IPS-18a (cell line): ENCODE data around the gene JMJD6.
"Not testable (repeated sequence)": the region's sequence is repeated elsewhere in the genome, so short reads cannot be mapped to it uniquely, and the experiment has no call there.

ENCODE experiments used
- H3K27ac ChIP-seq: one replicate; pipeline ENCODE4 v1.5.1; 2013; ENCODE audit warnings: low read length
- H3K27me3 ChIP-seq: one replicate; pipeline ENCODE4 v1.6.1; 2013; ENCODE audit warnings: mild to moderate bottlenecking, low read length; ENCODE audit not compliant: control insufficient read depth, insufficient read depth
- H3K36me3 ChIP-seq: one replicate; pipeline ENCODE4 v1.6.1; 2013; ENCODE audit warnings: low read depth, low read length; ENCODE audit not compliant: control insufficient read depth
- H3K4me1 ChIP-seq: one replicate; pipeline ENCODE4 v1.6.1; 2013; ENCODE audit warnings: low read depth, low read length; ENCODE audit not compliant: control insufficient read depth
- H3K4me3 ChIP-seq: one replicate; pipeline ENCODE4 v1.5.1; 2013; ENCODE audit warnings: low read length
- H3K9ac ChIP-seq: one replicate; pipeline ENCODE4 v1.6.1; 2013; ENCODE audit warnings: mild to moderate bottlenecking, low read length, moderate library complexity
- H3K9me3 ChIP-seq: one replicate; pipeline ENCODE4 v1.6.1; 2013; ENCODE audit warnings: low read depth, low read length; ENCODE audit not compliant: control insufficient read depth

Gene JMJD6

DNA sequence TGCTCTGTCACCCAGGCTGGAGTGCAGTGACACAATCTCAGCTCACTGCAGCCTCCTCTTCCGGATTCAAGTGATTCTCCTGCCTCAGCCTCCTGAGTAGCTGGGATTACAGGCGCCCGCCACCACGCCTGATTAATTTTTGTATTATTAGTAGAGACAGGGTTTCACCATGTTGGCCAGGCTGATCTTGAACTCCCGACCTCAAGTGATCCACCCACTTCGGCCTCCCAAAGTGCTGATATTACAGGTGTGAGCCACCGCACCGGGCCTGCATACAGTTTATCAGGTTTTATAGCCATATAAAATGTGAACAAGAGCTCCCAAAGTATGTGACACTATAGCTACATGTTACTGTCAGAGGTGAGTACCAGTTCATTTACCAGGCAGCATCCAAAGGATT, 3.4 kb downstream of the JMJD6 start:
- H3K4me3 ChIP-seq, H3K27me3 ChIP-seq, H3K9me3 ChIP-seq, H3K9ac ChIP-seq, H3K27ac ChIP-seq, H3K4me1 ChIP-seq: not testable (repeated sequence)
- H3K36me3 ChIP-seq: peaks cover 56% of the 10 kb centered on the region

DNA sequence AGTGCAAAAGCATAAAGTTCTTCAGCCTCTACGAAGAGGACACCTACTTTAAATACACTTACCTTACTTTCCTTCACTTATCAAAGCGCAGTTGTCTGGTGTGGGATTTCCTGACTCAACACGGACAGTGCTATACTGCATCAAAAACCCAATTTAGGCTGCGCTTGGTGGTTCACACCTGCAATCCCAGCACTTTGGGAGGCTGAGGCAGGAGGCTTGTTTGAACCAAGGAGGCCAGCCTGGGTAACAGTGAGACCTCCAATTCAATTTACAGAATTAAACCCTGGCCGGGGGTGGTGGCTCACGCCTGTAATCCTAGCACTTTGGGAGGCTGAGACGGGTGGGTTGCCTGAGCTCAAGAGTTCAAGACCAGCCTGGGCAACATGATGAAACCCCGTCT, 4.1 kb downstream of the JMJD6 start:
- no peaks in the 10 kb centered on the region for H3K9me3 ChIP-seq
- H3K4me1 ChIP-seq: peaks cover 3% of the 10 kb centered on the region
- H3K27ac ChIP-seq: no peak overlapping the region
- H3K27me3 ChIP-seq: no peaks in the 10 kb centered on the region
- H3K36me3 ChIP-seq: peaks cover 56% of the 10 kb centered on the region
- no peak overlapping the region for H3K9ac ChIP-seq
- H3K4me3 ChIP-seq: no peak overlapping the region

DNA sequence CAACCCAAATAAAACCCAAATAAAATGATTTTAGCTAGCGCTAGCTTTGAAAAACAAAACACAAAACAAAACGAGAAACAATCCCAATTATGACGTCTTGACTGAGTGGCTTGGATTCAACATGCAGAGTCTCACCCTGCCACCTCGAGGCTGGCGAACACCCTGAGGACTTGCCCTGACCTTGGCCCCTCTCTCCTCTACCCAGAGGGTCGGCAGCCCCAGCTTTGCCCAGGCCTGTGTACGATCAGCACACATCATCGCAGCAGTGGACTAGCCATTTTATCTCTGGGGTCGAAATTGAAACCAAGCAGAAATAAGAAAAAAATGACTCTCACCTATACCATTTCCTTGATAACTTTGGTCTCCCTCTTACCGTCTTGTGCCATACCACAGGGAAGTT, 4.9 kb downstream of the JMJD6 start:
- no peaks in the 10 kb centered on the region for H3K27me3 ChIP-seq
- H3K9me3 ChIP-seq: no peaks in the 10 kb centered on the region
- peaks cover 58% of the 10 kb centered on the region for H3K36me3 ChIP-seq
- H3K4me1 ChIP-seq: peaks cover 3% of the 10 kb centered on the region
- H3K27ac ChIP-seq: no peak overlapping the region
- H3K4me3 ChIP-seq: no peak overlapping the region
- H3K9ac ChIP-seq: no peak overlapping the region

DNA sequence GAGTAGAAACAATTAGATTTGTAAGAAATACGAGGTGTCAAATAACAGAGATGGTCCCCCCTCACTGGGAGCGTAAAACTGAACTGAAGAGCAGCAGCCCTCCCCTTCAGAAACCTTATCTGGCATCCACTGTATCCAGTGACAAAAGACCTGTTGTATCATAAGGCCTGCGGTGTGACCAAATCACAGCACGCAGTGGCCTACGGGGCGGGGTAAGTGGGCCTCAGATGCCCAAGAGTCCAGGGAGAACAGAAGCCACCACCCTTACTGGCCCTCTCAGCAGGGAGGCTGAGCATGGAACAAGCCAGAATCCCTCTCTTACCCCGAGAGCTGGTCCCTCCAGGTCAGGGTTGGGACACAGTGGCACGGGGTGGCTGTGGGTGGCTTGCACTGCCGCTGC, 5.5 kb downstream of the JMJD6 start:
- Histone ChIP-seq H3K4me3 (no peak overlapping the region), H3K9ac (no peak overlapping the region), H3K36me3 (peaks cover 63% of the 10 kb centered on the region), H3K9me3 (no peaks in the 10 kb centered on the region), H3K27ac (no peak overlapping the region), H3K4me1 (peaks cover 3% of the 10 kb centered on the region), H3K27me3 (no peaks in the 10 kb centered on the region)

DNA sequence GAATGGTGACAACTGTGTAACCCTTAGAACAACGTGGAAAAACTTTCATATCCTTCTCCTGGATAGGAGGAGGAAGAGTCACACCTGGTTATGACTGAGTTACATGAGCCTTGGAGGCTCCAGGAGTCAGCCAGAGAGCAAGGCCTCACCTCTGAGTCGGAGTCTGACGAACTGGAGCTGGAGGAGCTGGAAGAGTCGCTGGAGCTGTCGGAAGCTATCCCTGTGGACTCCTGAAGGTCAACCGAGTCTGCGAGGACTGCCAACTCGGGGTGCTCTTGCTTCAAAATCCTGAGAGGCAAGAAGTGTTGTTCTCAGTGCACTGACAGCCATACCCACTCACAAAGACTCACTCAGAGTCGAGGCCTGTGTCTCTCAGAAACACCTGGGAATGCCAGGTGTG, 6.2 kb downstream of the JMJD6 start:
- Histone ChIP-seq H3K9me3 (no peaks in the 10 kb centered on the region), H3K4me1 (no peaks in the 10 kb centered on the region), H3K27me3 (no peaks in the 10 kb centered on the region), H3K27ac (no peak overlapping the region), H3K36me3 (peaks cover 67% of the 10 kb centered on the region), H3K9ac (no peak overlapping the region), H3K4me3 (no peak overlapping the region)

DNA sequence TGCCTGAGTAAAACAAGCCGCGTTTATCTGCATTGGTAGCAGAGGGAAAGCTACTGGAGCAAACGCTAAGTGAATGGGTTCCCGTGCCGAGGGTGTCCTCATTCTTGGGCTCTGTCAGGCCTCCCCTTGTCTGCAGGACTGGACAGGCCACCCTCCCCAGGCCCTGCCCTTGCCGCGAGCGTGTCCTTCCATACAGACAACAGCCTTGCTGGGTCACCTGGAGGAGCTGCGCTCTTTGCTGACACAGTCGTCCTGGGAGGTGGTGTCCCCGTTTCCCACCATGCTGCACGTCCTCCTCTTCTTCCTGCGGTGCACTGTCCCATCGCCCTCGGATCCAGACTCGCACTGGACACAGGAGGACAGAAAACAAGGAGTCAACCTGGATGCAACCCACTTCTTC, 7.9 kb downstream of the JMJD6 start:
- H3K36me3 ChIP-seq: peaks cover 60% of the 10 kb centered on the region
- no peaks in the 10 kb centered on the region for H3K4me1 ChIP-seq
- no peak overlapping the region for H3K27ac ChIP-seq

DNA sequence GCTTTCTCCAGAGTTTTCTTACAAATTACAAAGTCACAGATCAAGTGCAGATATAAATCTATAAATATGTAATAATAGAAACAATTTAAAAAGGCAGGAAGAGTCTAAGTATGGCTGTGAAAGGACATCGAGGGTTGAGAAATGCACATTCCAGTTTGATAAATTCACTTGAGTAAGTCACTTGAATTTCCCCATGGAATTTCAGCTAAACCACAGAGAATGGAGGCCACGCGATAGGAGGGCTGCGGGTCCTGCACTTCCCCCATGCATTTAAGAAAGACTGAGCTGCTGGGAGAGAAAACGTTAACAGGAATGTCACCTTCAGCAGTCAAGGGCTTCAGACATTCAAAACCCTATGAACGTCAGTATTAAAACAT, 9.6 kb downstream of the JMJD6 start:
- Histone ChIP-seq H3K9me3 (no peaks in the 10 kb centered on the region), H3K4me3 (no peak overlapping the region), H3K27me3 (no peaks in the 10 kb centered on the region), H3K9ac (no peak overlapping the region), H3K4me1 (no peaks in the 10 kb centered on the region), H3K27ac (no peak overlapping the region), H3K36me3 (peaks cover 49% of the 10 kb centered on the region)

More for the DNA sequence above, 7.9 kb downstream of the JMJD6 start:
- H3K9me3 ChIP-seq: no peaks in the 10 kb centered on the region
- no peak overlapping the region for H3K4me3 ChIP-seq
- H3K27me3 ChIP-seq: no peaks in the 10 kb centered on the region
- H3K9ac ChIP-seq: no peak overlapping the region

DNA sequence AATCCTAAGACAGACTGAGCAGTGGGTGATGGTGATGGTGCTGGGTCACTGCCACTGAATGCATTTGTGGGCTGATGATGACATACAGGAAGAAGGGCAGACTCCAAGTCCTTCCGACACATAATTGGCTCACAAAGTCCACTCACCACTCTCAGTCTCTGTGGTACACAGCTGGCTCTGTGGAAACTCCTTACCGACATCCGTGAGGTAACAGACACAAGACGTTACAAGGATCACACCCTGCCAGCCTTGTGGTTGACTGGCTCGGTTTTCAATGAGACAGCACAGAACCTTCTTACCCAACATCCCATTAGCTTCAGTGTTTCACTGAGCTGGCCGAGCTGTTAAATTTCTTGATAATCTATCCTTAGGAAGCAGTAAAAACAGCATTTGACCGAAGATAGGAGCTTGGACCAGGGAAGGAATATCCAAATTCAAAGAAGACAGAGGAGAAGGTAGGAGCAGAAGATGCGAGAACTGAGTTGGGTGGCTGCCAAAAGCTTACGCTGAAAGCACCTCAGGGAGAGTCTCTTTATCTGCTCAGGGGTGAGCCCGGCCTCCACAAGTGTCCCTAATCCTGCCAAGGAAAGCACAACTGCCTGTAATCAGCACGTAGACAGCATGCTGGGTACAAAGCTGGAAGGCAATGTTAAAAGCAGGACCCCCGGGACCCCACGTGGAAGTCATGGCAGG, 10.1 kb downstream of the JMJD6 start:
- Histone ChIP-seq H3K9ac (no peak overlapping the region), H3K4me3 (no peak overlapping the region)

DNA sequence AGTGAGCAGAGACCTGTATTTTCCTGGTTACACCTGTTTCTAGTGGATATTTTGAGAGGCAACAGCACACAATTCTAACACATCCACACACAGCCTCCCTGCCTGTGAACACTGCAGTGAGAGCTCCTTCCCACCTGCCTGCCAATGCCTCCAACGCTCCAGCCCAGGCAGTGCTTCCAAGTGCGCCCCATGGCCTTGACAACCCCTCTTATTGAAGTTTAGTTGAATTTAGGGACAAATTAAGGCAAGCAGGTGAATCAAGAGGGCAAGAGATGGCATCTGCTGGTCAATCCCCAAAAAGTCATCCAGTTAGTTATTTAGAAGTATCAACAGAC, 10.9 kb downstream of the JMJD6 start:
- Histone ChIP-seq H3K9me3 (no peaks in the 10 kb centered on the region), H3K4me3 (no peak overlapping the region), H3K27me3 (no peaks in the 10 kb centered on the region), H3K9ac (no peak overlapping the region), H3K27ac (no peak overlapping the region), H3K4me1 (peaks cover 6% of the 10 kb centered on the region), H3K36me3 (peaks cover 36% of the 10 kb centered on the region)

More for the DNA sequence above, 10.1 kb downstream of the JMJD6 start:
- peaks cover 3% of the 10 kb centered on the region for H3K4me1 ChIP-seq
- H3K27me3 ChIP-seq: no peaks in the 10 kb centered on the region
- H3K36me3 ChIP-seq: peaks cover 44% of the 10 kb centered on the region
- H3K9me3 ChIP-seq: no peaks in the 10 kb centered on the region
- H3K27ac ChIP-seq: no peak overlapping the region

DNA sequence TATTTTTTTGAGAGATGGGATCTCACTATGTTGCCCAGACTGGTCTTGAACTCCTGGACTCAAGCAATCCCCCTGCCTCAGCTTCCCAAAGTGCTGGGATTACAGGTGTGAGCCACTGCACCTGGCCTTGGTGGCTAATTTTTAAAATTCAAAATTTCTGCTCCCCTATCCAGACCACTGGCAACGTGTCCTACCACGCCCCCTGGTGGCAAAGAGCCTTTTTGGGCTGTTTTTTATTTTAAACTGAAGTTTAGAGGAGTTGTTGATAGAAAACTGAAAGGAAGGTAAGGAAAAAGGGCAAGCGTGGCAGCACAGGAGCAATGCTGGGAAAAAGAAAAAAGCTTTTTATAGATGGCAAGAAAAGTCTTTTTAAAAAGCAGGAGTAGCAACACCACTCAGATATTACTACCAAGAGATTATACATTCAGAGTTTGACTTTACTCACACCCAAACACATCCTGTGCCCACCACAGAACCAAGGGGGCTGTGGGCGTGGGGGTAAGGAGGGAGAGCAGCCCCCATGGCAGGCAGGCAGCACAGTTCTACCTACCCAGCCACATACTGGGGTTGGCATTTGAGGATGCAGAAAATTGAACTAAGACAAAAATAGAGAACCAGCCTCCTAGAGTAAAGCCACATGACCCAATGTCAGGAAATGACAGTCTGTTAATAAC, 11.4 kb downstream of the JMJD6 start:
- H3K4me1 ChIP-seq: peaks cover 7% of the 10 kb centered on the region
- no peak overlapping the region for H3K4me3 ChIP-seq
- no peak overlapping the region for H3K27ac ChIP-seq
- H3K27me3 ChIP-seq: peaks cover 3% of the 10 kb centered on the region
- H3K9me3 ChIP-seq: no peaks in the 10 kb centered on the region
- peaks cover 31% of the 10 kb centered on the region for H3K36me3 ChIP-seq
- H3K9ac ChIP-seq: no peak overlapping the region

DNA sequence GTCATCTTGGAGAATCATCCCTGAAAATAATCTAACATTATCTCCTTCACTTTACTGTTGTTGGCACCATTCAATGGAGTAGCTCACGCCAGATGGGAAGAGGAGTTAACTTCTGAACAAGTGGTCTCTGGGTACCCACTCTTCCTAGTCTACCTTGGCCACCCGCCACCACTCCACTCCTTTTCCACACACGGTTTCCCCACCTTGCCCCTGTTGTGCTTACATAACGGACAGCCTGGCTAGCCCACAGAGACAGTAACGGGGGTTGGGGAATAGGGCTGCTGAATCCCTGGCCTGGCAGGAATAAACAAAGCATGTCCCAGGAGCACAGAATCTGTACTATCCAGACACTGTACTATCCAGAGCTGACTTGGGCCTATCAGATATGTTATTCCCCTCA, 12.1 kb downstream of the JMJD6 start:
- no peak overlapping the region for H3K27ac ChIP-seq

DNA sequence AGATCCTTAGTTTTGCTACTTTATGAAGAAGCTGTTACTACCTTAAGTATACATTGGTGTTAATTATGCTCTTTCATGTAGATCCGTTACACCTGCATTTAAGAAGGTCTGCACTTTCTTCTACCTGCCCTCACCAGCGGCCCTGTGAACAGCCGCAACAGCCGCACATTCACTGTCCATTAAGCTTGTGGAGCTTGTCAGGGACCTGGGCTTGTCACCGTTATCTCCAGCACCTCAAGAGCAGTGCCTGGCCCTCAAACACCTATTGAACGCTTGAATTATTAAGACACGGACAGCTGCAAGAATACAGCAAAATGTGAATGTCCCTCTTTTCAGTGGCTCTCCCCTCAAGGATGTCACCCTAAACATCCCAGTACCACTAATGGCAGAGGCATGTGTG, 12.6 kb downstream of the JMJD6 start:
- Histone ChIP-seq H3K9me3 (no peaks in the 10 kb centered on the region), H3K27me3 (peaks cover 15% of the 10 kb centered on the region), H3K27ac (no peak overlapping the region), H3K9ac (no peak overlapping the region), H3K36me3 (peaks cover 19% of the 10 kb centered on the region), H3K4me3 (no peak overlapping the region), H3K4me1 (peaks cover 15% of the 10 kb centered on the region)

More for the DNA sequence above, 12.1 kb downstream of the JMJD6 start:
- Histone ChIP-seq H3K36me3 (peaks cover 24% of the 10 kb centered on the region), H3K9ac (no peak overlapping the region), H3K4me1 (peaks cover 12% of the 10 kb centered on the region), H3K4me3 (no peak overlapping the region), H3K27me3 (peaks cover 9% of the 10 kb centered on the region), H3K9me3 (no peaks in the 10 kb centered on the region)
